OCI-M2 (cell line): ENCODE measurements around the gene TWIST2.

Source experiments
- DNase-seq: peaks from one replicate; lab custom pipeline; 2025; ENCODE audit not compliant: unreplicated experiment; lab: John Stamatoyannopoulos, UW

Gene TWIST2

GRCh38 chr2:238950551-238950950 lies 102.7 kb downstream of the TWIST2 start:
- DNase-seq = no peak

DNA sequence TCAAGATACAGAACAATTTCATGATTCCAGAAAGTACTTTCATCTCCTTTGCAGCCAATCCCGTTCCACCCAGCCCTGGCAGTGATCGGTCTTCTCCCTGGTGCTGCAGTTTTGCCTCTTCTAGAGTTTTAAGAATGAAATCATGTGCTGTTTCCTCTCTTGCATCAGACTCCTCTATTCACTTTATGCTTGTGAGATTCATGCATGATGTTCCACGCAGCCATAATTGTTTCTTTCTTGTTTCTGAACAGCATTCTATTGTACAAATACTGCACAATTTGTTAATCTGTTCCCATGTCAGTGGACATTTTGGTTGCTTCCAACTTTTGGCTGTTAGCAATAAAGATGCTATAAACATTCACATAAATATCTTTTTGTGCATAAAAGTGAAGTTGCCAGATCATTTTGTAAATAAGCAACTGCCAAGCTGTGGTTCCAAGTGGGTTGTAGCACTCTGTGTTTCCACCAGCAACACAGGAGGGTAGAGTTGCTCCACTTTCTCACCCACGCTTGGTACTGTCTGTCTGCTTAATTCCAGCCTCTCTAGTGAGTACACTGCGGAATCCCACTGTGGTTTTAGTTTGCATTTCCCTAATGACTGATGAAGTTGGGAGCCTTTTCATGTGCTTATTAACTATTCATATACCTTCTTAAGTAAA lies 104.5 kb downstream of the TWIST2 start:
- DNase-seq = no peak

GRCh38 chr2:238954841-238955591 lies 107.1 kb downstream of the TWIST2 start:
- DNase-seq = no peak

GRCh38 chr2:238955648-238956531 lies 108.0 kb downstream of the TWIST2 start:
- no peak for DNase-seq

GRCh38 chr2:238956676-238957075 lies 108.8 kb downstream of the TWIST2 start:
- DNase-seq = no peak
